Ovary (tissue), 9 donors: Measurements from ENCODE around the gene NOL12. TPM values are rescaled to one million over a fixed set of nuclear protein-coding genes. Genes with fewer than 3 reads are reported as not detected.

ENCODE experiments used
- DNase-seq, 5 donors: peaks; one replicate each; pipeline ENCODE4 v3.0.0-alpha.2; 2019 to 2020
- H3K27ac ChIP-seq, 2 donors: fragments of 200-600 bp; one replicate each; pipeline versions ENCODE4 v1.5.1 to v1.8.0; 2019 to 2022
- H3K27me3 ChIP-seq: fragments of 200-600 bp; one replicate; pipeline ENCODE4 v1.8.0; 2022
- H3K36me3 ChIP-seq: fragments of 200-600 bp; sonication (generic); one replicate; pipeline ENCODE4 v1.5.1; 2019
- H3K4me1 ChIP-seq: one replicate; pipeline ENCODE4 v1.8.1; 2013; ENCODE audit warnings: mild to moderate bottlenecking, moderate library complexity; ENCODE audit not compliant: insufficient read depth
- H3K4me3 ChIP-seq: fragments of 200-600 bp; sonication (generic); one replicate; pipeline ENCODE4 v1.5.1; 2017
- H3K9me3 ChIP-seq, 2 donors: fragments of 200-600 bp in 1 of 2; sonication (generic) in 1 of 2; one replicate each; pipeline versions ENCODE4 v1.5.1 to v1.8.1; 2013 to 2019; ENCODE audit warnings: mild to moderate bottlenecking in 1 of 2, moderate library complexity in 1 of 2
- CTCF ChIP-seq, 3 donors: fragments of 450-650 bp in 2 of 3; fragments of 200-600 bp in 1 of 3; IDR thresholded peaks; one replicate each; pipeline versions ENCODE4 v1.5.1 to v1.8.0; 2016 to 2022; ENCODE audit warnings: antibody characterized with exemption in 3 of 3, mild to moderate bottlenecking in 1 of 3
- EP300 ChIP-seq: sonication (generic); formaldehyde crosslinking; IDR thresholded peaks from one replicate; pipeline ENCODE4 v1.6.1; 2017; ENCODE audit warnings: antibody characterized with exemption
- POLR2A ChIP-seq: fragments of 450-650 bp; IDR thresholded peaks from one replicate; pipeline ENCODE4 v1.6.1; 2017; ENCODE audit warnings: antibody characterized with exemption, mild to moderate bottlenecking, moderate library complexity
- WGBS, 3 donors: extraction: QIAGEN DNeasy Blood & Tissue Kit in 1 of 3; methylation state at CpG; one replicate each; pipeline versions ENCODE4 v1.1.5 to v1.1.7; 2013 to 2017; 5-methylcytosine and 5-hydroxymethylcytosine counted together
- intact Hi-C, 4 donors: fragments of 100-400 bp; cut with DNase I; formaldehyde crosslinking; loops; one replicate each; pipeline versions ENCODE4 v1.11.0 to v1.15.1; 2022 to 2023
- polyA plus RNA-seq, 2 donors: library from polyadenylated mRNA; stranded (reverse); fragments of 200-250 nt in 1 of 2; fragments of 350-450 nt in 1 of 2; fragmentation: Illumina TruSeq in 1 of 2; extraction: RNeasy Lipid Tissue Mini Kit (QIAGEN cat#74804) in 1 of 2; gene quantifications; one replicate each; pipeline ENCODE4 v1.2.3, GENCODE V29; 2013 to 2014
- total RNA-seq, 7 donors: library from RNA; depleted of rRNA in 2 of 7; stranded (reverse); fragments of >200 nt in 2 of 7; fragmentation: NEBNext Ultra II Directional in 3 of 7; extraction: Animal tissue kit (Norgen Biotek cat#: 25700) in 3 of 7; gene quantifications; one replicate each; pipeline versions ENCODE4 v1.1.0 to v1.2.4, GENCODE V29; 2016 to 2023
- donor health status: DM: no; HTN: no; CAD: no; lungs with moderate emphysema.
- donor health status: DM: no; HTN: no; CAD: no.
- donor health status: Bipolar disorder and iron deficiency.
- donor health status: DM: yes; HTN: yes; CAD: no.
- donor health status: DM: no; HTN: no; CAD: no.
- donor health status: DM: yes; HTN: yes; CAD: no.

NOL12 gene
- total and polyA plus RNA-seq, 9 donors: 7.6 to 36.0 (median 20.0) TPM

- Histone ChIP-seq H3K36me3 (no peaks in the 10 kb centered on the region), H3K9me3 (no peaks in the 10 kb centered on the region), H3K27ac (no peak overlapping the region), H3K4me3 (no peak overlapping the region), H3K4me1 (no peaks in the 10 kb centered on the region), H3K27me3 (no peaks in the 10 kb centered on the region)
- TF ChIP-seq EP300 (no peak), POLR2A (no peak), CTCF (IDR thresholded peaks at IDR 0.05) (no peak)
- WGBS, 3 donors: 64 to 66% (median 65%) methylated on average over 8 of the region's 8 CpGs
- intact Hi-C loops: loop anchor here (5.0 to 10.0 kb wide), 4 partner anchors 37 to 95 kb away; no protein-coding TSS in a partner anchor
- DNase-seq: no peak
Measured at GRCh38 chr22:37679670-37680069, 6.5 kb upstream of the NOL12 start.

- Histone ChIP-seq H3K4me3 (no peak overlapping the region), H3K4me1 (no peaks in the 10 kb centered on the region), H3K36me3 (no peaks in the 10 kb centered on the region), H3K9me3 (no peaks in the 10 kb centered on the region), H3K27ac (no peak overlapping the region), H3K27me3 (no peaks in the 10 kb centered on the region)
- WGBS, 3 donors: 54 to 58% (median 56%) methylated on average over 7 of the region's 7 CpGs
- TF ChIP-seq CTCF (IDR thresholded peaks at IDR 0.05) (no peak), EP300 (no peak), POLR2A (no peak)
- no peak for DNase-seq
- intact Hi-C loops: loop anchor here in 2 of 4 donors (5.0 to 10.0 kb wide), 2 partner anchors 38 to 94 kb away; no protein-coding TSS in a partner anchor
Measured at GRCh38 chr22:37680191-37680851, 5.8 kb upstream of the NOL12 start.

- H3K4me1 ChIP-seq: no peaks in the 10 kb centered on the region
- H3K9me3 ChIP-seq: no peaks in the 10 kb centered on the region
- DNase-seq: no peak
- no peaks in the 10 kb centered on the region for H3K36me3 ChIP-seq
- no peak for TF ChIP-seq POLR2A
- TF ChIP-seq EP300: no peak
- TF ChIP-seq CTCF (IDR thresholded peaks at IDR 0.05): no peak
- H3K27ac ChIP-seq: no peak overlapping the region
- 56 to 68% (median 66%) methylated on average over 2 of the region's 2 CpGs for WGBS, 3 donors
- H3K4me3 ChIP-seq: no peak overlapping the region
- no peaks in the 10 kb centered on the region for H3K27me3 ChIP-seq
- intact Hi-C loops: loop anchor here in 2 of 4 donors (5.0 to 10.0 kb wide), 2 partner anchors 39 to 94 kb away; no protein-coding TSS in a partner anchor
Measured at GRCh38 chr22:37681001-37681424, 5.1 kb upstream of the NOL12 start.

- no peaks in the 10 kb centered on the region for H3K4me1 ChIP-seq
- TF ChIP-seq CTCF (IDR thresholded peaks at IDR 0.05): peak; percentile 70 to 85 (median 83)
- TF ChIP-seq EP300: no peak
- intact Hi-C loops: loop anchor here in 2 of 4 donors (5.0 to 10.0 kb wide), 2 partner anchors 39 to 93 kb away; no protein-coding TSS in a partner anchor
- WGBS, 3 donors: 14 to 32% (median 18%) methylated on average over 6 of the region's 6 CpGs
- H3K9me3 ChIP-seq: no peaks in the 10 kb centered on the region
- peak; percentile 73 to 84 (median 79) for DNase-seq
- H3K27me3 ChIP-seq: no peaks in the 10 kb centered on the region
- no peaks in the 10 kb centered on the region for H3K36me3 ChIP-seq
- H3K4me3 ChIP-seq: no peak overlapping the region
- no peak overlapping the region for H3K27ac ChIP-seq
Measured at GRCh38 chr22:37681556-37682049, 4.5 kb upstream of the NOL12 start.
